ENCODE measurements around the gene SFRP4.
"Not testable (repeated sequence)": the region's sequence is repeated elsewhere in the genome, so short reads cannot be mapped to it uniquely, and the experiment has no call there.

SFRP4 gene

DNA sequence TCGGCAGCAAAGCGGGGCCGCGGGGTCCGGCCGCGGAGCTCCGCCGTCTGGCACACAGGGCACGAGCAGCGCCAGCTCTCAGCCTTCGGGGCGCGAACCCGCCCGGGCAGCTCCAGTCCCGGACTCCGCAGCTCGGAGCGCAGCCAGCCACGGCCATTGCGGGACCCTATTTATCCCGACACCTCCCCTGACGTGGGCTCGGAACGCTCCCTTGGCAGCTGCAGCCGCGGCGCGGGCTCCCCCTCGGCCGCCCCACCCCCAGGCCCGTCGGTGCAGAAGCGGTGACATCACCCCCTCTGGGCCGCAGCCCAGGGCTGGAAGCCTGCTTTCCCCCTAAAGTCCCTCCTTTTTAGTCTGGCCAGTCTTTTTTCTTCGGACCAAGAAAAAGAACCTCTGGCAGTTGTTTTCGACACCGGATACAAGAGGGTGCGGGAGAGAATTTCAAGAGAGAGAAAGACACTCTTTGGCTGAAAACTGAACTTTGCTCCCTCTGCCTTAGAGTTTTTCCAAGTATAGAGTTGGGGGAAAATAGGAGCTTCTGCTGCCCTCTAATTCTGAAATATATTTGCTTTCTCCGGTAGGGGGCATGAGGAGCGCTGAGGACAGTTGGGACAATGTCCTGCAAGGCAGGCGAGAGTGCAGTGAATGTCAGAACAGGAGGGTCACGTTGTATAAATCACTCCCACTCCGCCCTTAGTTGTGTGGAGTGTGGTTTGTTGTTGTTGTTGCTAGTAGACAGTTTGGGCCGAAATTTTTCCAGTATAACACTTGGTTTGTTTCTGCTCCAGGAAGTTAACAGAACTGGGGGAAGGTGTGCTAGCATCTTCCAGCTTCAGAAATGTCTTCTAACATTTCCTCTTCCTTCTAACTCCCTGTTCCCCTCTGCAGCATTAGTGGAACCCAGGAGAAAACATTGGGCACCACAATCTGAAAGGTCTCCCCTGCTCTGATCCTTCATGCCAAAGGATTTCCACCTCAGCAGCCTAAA is at the start of gene SFRP4:
SFRP4 (minus strand) TSS at position 145 of the 988 bp plus-strand sequence. CDS start 280 bp downstream, outside the sequence.
- Histone ChIP-seq H3K36me3 (ENCODE audit: insufficient read depth, low read length) (no peaks in the 10 kb centered on the region), H3K9me3 (ENCODE audit: control insufficient read depth, insufficient read depth, low read length) (no peaks in the 10 kb centered on the region), H3K4me1 (ENCODE audit: insufficient read depth, low read length) (no peaks in the 10 kb centered on the region), H3K9ac (ENCODE audit: low read depth, low read length) (peak within 1 kb of the TSS; percentile 53)

DNA sequence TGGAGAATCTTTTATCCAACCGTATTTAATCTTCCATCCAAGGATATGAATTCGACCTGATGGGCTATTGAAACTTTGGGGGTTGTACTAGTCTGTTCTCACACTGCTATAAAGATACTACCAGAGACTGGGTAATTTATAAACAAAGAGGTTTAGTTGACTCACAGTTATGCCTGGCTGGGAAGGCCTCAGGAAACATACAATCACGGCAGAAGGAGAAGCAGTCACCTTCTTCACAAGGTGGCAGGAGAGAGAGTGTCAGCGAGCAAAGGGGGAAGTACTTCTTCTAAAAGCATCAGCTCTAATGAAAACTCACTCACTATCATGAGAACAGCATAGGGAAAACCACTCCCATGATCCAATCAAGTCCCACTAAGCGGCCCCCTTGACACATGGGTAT is 47.6 kb upstream of the SFRP4 start:
- Histone ChIP-seq H3K9ac (ENCODE audit: low read depth, low read length) (no peak overlapping the region), H3K9me3 (ENCODE audit: control insufficient read depth, insufficient read depth, low read length) (no peaks in the 10 kb centered on the region), H3K36me3 (ENCODE audit: insufficient read depth, low read length) (no peaks in the 10 kb centered on the region), H3K4me1 (ENCODE audit: insufficient read depth, low read length) (no peaks in the 10 kb centered on the region)

DNA sequence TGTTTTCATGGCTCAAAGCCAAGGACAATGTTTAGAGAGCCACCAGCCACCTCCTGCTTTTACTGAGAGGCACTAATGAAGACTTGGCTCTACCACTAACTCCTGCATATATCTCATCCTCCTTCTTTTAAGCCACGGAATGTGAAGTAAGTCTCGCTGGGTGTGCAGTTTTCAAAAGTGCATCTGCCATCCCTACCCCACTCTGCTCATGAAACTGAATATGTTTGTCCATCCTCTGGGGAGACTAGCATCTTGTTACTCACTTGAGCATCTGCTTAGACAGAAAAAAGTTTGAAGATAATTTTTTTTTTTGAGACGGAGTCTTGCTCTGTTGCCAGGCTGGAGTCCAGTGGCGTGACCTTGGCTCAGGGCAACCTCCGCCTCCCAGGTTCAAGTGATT is 44.6 kb upstream of the SFRP4 start:
- H3K36me3 ChIP-seq (ENCODE audit: insufficient read depth, low read length): no peaks in the 10 kb centered on the region
- no peaks in the 10 kb centered on the region for H3K9me3 ChIP-seq (ENCODE audit: control insufficient read depth, insufficient read depth, low read length)
- H3K4me1 ChIP-seq (ENCODE audit: insufficient read depth, low read length): no peaks in the 10 kb centered on the region
- no peak overlapping the region for H3K9ac ChIP-seq (ENCODE audit: low read depth, low read length)

DNA sequence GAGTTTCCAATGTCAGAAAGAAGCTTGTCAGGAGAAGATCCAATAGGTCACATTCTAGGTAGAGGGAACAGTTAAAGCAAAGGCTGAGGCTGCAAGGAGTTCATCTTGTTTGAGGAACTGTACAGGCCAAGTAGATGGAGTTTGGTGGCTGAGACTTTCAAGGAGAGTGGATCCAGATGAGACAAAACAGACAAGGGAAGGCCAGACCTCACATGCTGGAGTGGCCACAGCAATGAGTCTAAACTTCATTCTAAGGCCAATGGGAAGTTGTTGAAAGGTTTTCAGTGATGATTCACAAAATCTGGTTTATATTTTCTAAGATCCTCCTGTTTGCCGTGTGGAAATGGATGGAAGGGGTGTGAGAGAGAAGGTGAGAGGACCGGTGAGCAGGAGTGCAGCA is 43.9 kb upstream of the SFRP4 start:
- no peaks in the 10 kb centered on the region for H3K36me3 ChIP-seq (ENCODE audit: insufficient read depth, low read length)

DNA sequence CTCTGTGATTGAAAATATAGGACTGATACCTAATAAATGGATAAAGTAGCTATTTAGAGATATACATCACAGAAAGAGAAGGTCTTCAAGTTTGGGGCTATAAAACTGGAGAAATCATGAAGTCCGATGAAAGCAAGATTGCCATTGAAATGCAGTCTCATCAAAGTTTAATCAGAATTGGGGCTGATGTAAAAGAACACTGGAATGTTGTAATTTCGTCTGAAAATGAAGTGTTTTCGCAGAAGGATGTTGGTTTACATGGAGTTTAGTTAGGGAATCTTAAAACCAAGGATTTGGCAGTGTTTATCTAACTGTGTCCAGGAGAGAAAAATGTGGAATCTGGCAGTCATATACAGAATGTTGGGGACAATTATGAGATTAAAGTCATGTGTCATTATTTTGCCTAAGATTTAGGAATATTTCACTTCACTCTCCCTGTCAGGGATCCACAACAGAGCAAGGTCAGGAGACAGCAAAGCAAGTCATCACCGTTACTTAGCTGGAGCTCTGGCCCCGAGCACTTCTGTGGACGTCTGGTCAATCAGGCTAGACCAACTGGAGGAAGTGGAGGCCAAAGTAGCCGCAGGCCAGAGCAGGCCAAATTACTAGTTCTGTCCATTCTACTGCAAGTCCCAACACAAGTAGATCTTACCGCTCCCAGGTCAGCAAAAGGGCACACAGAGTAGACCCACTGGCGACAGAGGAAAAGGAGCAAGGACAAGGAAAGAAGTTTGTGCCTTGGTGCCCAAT is 40.8 kb upstream of the SFRP4 start:
- no peaks in the 10 kb centered on the region for H3K4me1 ChIP-seq (ENCODE audit: insufficient read depth, low read length)
- no peaks in the 10 kb centered on the region for H3K9me3 ChIP-seq (ENCODE audit: control insufficient read depth, insufficient read depth, low read length)
- H3K36me3 ChIP-seq (ENCODE audit: insufficient read depth, low read length): no peaks in the 10 kb centered on the region
- no peak overlapping the region for H3K9ac ChIP-seq (ENCODE audit: low read depth, low read length)

More for the DNA sequence above, 43.9 kb upstream of the SFRP4 start:
- Histone ChIP-seq H3K9me3 (ENCODE audit: control insufficient read depth, insufficient read depth, low read length) (no peaks in the 10 kb centered on the region), H3K9ac (ENCODE audit: low read depth, low read length) (no peak overlapping the region), H3K4me1 (ENCODE audit: insufficient read depth, low read length) (no peaks in the 10 kb centered on the region)

DNA sequence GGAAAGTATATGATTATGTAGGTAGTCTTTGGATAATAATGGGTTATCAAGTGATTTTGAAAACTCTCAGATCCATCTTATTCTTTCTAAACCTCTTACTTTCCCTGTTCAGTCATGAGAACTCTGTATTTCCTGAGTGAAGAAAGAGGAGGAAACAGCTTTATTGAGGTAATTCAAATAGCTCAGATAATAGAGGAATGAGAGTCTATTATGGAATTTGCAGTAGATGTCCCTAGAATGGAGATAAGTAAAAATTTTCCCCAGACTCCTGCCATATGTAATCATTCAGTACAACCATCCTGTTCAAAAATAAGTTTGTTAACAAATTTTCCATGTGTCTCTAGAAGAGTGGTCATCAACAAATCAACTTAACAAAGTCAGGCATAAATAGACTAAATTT is 40.2 kb upstream of the SFRP4 start:
- H3K9ac ChIP-seq (ENCODE audit: low read depth, low read length): no peak overlapping the region
- no peaks in the 10 kb centered on the region for H3K9me3 ChIP-seq (ENCODE audit: control insufficient read depth, insufficient read depth, low read length)
- no peaks in the 10 kb centered on the region for H3K36me3 ChIP-seq (ENCODE audit: insufficient read depth, low read length)
- H3K4me1 ChIP-seq (ENCODE audit: insufficient read depth, low read length): no peaks in the 10 kb centered on the region

DNA sequence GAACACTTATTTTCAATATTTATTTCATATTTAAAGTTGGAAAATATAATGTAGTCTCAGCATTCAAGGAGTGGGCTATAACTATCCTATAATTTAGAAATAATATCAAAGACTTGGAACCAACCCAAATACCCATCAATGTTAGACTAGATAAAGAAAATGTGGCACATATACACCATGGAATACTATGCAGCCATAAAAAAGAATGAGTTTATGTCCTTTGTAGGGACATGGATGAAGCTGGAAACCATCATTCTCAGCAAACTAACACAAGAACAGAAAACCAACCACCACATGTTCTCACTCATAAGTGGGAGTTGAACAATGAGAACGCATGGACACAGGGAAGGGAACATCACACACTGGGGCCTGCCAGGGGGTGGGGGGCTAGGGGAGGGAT is 37.6 kb upstream of the SFRP4 start:
- not testable (repeated sequence) for H3K9ac ChIP-seq (ENCODE audit: low read depth, low read length); H3K36me3 ChIP-seq (ENCODE audit: insufficient read depth, low read length); H3K4me1 ChIP-seq (ENCODE audit: insufficient read depth, low read length); H3K9me3 ChIP-seq (ENCODE audit: control insufficient read depth, insufficient read depth, low read length)

DNA sequence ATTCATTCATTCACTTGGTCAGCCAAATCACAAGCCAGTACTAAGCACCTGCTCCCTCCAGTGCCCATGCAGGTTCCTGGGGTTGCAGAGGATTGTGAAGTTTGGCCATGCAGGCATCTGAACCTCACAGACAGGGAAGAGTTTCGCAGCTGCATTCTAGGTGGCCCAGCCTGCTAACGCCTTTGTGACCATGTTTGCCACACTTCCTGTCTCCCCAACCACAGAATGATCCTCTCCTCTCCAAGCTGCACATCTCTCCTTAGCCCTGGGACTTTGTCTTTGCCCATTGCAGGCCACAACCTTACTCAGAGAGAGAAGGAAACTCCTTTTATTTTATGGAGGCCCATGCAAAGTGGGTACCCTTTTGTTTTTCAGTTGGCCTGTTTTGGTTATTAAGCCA is 35.6 kb upstream of the SFRP4 start:
- no peaks in the 10 kb centered on the region for H3K4me1 ChIP-seq (ENCODE audit: insufficient read depth, low read length)
- no peaks in the 10 kb centered on the region for H3K36me3 ChIP-seq (ENCODE audit: insufficient read depth, low read length)
- H3K9me3 ChIP-seq (ENCODE audit: control insufficient read depth, insufficient read depth, low read length): no peaks in the 10 kb centered on the region
- no peak overlapping the region for H3K9ac ChIP-seq (ENCODE audit: low read depth, low read length)

DNA sequence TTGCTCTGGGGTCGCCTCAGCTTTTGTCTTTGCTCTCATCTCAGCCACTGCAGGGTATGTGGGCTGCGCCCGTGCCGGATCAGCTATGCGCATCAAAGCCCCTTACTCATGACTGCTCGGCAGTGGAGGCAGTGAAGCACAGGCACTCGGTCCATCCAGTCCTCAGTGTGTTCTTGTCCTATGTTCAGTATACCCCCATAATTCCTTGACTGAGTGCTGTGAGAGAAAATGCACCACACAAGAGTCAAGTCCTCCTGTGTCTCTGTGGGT is 31.3 kb upstream of the SFRP4 start:
- peaks cover 3% of the 10 kb centered on the region; the same call in 1 of the 2 replicates for H3K4me1 ChIP-seq (ENCODE audit: insufficient read depth, low read length)
- H3K9me3 ChIP-seq (ENCODE audit: control insufficient read depth, insufficient read depth, low read length): no peaks in the 10 kb centered on the region
- H3K36me3 ChIP-seq (ENCODE audit: insufficient read depth, low read length): no peaks in the 10 kb centered on the region
- no peak overlapping the region for H3K9ac ChIP-seq (ENCODE audit: low read depth, low read length)

DNA sequence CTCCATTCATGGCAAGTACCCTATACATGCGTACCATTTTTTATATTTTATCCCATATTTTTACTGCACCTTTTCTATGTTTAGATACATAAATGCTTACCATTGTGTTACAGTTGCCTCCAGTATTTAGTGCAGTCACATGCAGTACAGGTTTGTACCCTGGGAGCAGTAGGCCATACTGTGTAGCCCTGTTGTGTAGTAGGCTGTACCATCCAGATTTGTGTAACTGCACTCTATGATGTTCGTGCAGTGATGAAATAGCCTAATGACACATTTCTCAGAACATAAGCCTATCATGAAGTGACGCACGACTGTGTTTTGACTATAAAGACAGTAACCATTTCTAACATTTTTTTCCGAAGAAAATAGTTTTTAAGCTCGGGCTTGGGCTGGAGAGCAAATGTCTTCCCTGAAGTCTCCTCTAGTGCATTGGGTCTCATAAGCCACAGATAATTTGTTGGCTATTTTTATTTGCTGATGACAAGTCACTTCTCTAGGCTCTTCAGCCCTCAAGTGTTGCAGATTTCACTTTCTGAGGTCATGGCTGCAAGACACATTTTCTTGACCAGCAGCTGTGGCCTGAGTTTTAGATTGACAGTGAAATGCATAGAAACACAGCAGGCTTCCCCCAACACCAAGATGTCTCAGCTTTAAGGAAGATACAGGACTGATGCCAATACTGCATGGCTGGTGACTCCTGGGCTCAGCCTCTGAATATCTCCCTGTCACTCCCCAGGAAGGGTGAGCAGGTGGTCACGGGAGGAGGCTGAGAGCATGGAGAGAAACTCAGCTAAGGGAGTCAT is 30.7 kb upstream of the SFRP4 start:
- no peak overlapping the region for H3K9ac ChIP-seq (ENCODE audit: low read depth, low read length)
- H3K9me3 ChIP-seq (ENCODE audit: control insufficient read depth, insufficient read depth, low read length): no peaks in the 10 kb centered on the region
- peaks cover 8% of the 10 kb centered on the region for H3K4me1 ChIP-seq (ENCODE audit: insufficient read depth, low read length)
- H3K36me3 ChIP-seq (ENCODE audit: insufficient read depth, low read length): no peaks in the 10 kb centered on the region

DNA sequence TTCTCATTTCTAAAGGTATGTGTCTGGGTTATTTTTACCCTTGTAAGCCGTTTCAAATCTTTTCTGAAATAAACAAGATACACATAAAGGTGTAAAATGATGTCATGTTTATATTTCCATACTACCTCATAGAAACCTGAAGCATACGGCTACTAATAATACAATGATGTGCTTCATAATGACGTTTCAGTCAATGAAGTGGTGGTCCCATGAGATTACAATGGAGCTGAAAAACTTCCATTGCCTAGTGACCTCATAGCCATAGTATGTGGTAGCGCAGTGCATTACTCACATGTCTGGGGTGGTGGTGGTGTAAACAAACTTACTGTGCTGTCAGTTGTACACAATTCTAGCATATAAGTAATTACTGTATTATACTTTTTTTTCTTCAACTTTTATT is 28.7 kb upstream of the SFRP4 start:
- Histone ChIP-seq H3K36me3 (ENCODE audit: insufficient read depth, low read length) (no peaks in the 10 kb centered on the region), H3K9ac (ENCODE audit: low read depth, low read length) (no peak overlapping the region), H3K4me1 (ENCODE audit: insufficient read depth, low read length) (peaks cover 8% of the 10 kb centered on the region), H3K9me3 (ENCODE audit: control insufficient read depth, insufficient read depth, low read length) (no peaks in the 10 kb centered on the region)

DNA sequence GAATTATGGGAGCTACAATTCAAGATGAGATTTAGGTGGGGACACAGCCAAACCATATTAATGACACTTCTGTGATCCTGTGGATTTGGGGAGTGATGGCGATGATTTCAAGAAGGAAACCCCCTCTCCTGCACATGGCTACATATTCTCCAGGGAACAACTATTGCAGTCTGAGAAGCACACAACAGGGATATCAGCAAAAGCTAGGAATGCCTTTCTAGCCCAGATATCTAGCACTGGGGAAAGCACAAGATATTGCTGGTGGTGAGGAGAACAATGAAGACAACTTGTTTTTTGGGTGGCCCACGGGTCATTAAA is 28.1 kb upstream of the SFRP4 start:
- Histone ChIP-seq H3K9ac (ENCODE audit: low read depth, low read length) (no peak overlapping the region), H3K36me3 (ENCODE audit: insufficient read depth, low read length) (no peaks in the 10 kb centered on the region), H3K9me3 (ENCODE audit: control insufficient read depth, insufficient read depth, low read length) (no peaks in the 10 kb centered on the region), H3K4me1 (ENCODE audit: insufficient read depth, low read length) (peaks cover 8% of the 10 kb centered on the region)

DNA sequence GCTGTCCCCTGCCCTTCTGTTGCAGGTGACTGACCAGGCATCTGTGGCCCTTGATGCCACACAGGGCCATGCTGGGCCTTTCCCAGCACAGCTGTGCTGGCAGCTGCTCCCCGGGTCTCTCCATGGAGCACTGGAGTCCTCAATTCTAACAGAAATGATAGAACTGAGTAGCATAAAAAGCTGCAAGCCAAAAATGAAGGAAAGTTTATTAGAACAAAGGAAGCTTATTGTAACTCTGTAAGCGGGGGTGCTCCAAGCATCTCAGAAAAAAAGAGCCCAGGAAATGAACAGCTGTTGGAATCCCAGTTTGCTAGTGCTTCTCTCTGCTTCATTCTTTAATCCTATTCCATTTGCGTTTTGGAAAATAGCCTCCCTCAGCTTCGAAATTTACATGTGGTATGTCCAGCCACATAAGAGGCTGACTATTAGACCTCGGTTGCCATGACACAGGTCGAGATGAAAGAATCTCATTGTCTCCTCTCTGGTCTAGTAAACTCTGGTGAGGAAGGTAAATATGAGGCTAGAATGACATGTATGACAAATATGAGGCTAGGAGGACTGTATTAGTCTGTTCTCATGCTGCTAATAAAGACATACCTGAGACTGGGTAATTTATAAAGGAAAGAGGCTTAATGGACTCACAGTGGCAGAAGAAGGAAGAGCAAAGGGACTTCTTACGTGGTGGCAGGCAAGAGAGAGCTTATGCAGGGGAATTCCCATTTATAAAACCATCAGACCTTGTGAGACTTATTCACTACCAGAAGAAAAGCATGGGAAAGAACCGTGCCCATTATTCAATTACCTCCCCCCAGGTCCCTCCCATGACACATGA is 27.5 kb upstream of the SFRP4 start:
- H3K9me3 ChIP-seq (ENCODE audit: control insufficient read depth, insufficient read depth, low read length): no peaks in the 10 kb centered on the region
- H3K36me3 ChIP-seq (ENCODE audit: insufficient read depth, low read length): no peaks in the 10 kb centered on the region
- H3K4me1 ChIP-seq (ENCODE audit: insufficient read depth, low read length): peaks cover 8% of the 10 kb centered on the region
- H3K9ac ChIP-seq (ENCODE audit: low read depth, low read length): no peak overlapping the region

All from ES-I3 (cell line).